Hepatocyte (in vitro differentiated cells): Measurements from ENCODE around the gene CWC27. TPM values are rescaled to one million over a fixed set of nuclear protein-coding genes. Genes with fewer than 3 reads are reported as not detected.
A peak's percentile ranks its signal among the peaks of the same experiment; 100 is the strongest.

Source experiments
- DNase-seq: peaks from one replicate; pipeline ENCODE4 v3.0.0-alpha.2; 2016; ENCODE audit warnings: low spot score
- H2AFZ ChIP-seq: fragments of 200-600 bp; sonication (generic); 2 replicates; pipeline ENCODE4 v1.6.0; 2016; ENCODE audit warnings: antibody characterized with exemption, mild to moderate bottlenecking
- H3K27ac ChIP-seq: fragments of 200-600 bp; sonication (generic); 2 replicates; pipeline ENCODE4 v1.5.1; 2016; ENCODE audit warnings: mild to moderate bottlenecking
- H3K27me3 ChIP-seq: fragments of 200-600 bp; sonication (generic); 2 replicates; pipeline ENCODE4 v1.6.1; 2016
- H3K36me3 ChIP-seq: fragments of 200-600 bp; sonication (generic); replicated peaks from 2 replicates; pipeline ENCODE4 v1.5.1; 2016; ENCODE audit warnings: low read depth; ENCODE audit not compliant: insufficient read depth
- H3K4me1 ChIP-seq: fragments of 200-600 bp; sonication (generic); 2 replicates; pipeline ENCODE4 v1.5.1; 2016; ENCODE audit warnings: mild to moderate bottlenecking, moderate library complexity; ENCODE audit not compliant: insufficient read depth
- H3K4me2 ChIP-seq: fragments of 200-600 bp; sonication (generic); 2 replicates; pipeline ENCODE4 v1.6.0; 2016
- H3K4me3 ChIP-seq: fragments of 200-600 bp; sonication (generic); 2 replicates; pipeline ENCODE4 v1.5.1; 2016; ENCODE audit warnings: mild to moderate bottlenecking
- H3K79me2 ChIP-seq: fragments of 200-600 bp; sonication (generic); 2 replicates; pipeline ENCODE4 v1.6.0; 2017; ENCODE audit warnings: mild to moderate bottlenecking
- H3K9me2 ChIP-seq: fragments of 200-600 bp; sonication (generic); replicated peaks from 2 replicates; pipeline ENCODE4 v1.6.0; 2017; ENCODE audit warnings: mild to moderate bottlenecking; ENCODE audit not compliant: insufficient read depth
- H3K9me3 ChIP-seq: fragments of 200-600 bp; sonication (generic); 2 replicates; pipeline ENCODE4 v1.5.1; 2016; ENCODE audit warnings: low read depth, mild to moderate bottlenecking
- H4K20me1 ChIP-seq: fragments of 200-600 bp; sonication (generic); 2 replicates; pipeline ENCODE4 v1.6.0; 2016; ENCODE audit warnings: mild to moderate bottlenecking; ENCODE audit not compliant: insufficient read depth, poor library complexity, severe bottlenecking
- EZH2 ChIP-seq: fragments of 200-600 bp; sonication (generic); IDR thresholded peaks from 2 replicates; pipeline ENCODE4 v1.6.1; 2016; ENCODE audit warnings: antibody characterized with exemption, mild to moderate bottlenecking, borderline replicate concordance
- EZH2phosphoT487 ChIP-seq: fragments of 200-600 bp; sonication (generic); IDR thresholded peaks from one replicate; pipeline ENCODE4 v1.6.1; 2018; ENCODE audit warnings: antibody characterized with exemption, mild to moderate bottlenecking, low read depth, moderate library complexity; ENCODE audit not compliant: unreplicated experiment, severe bottlenecking
- WGBS: methylation state at CpG from one replicate; pipeline ENCODE4 v1.1.6; 2016; ENCODE audit warnings: low lambda C conversion rate; ENCODE audit errors: missing lambda C conversion rate; 5-methylcytosine and 5-hydroxymethylcytosine counted together
- polyA plus RNA-seq: library from polyadenylated mRNA; unstranded; fragments of >200 nt; fragmentation: Nextera tagmentation; extraction: Ambion mirVana; gene quantifications from 2 replicates; pipeline ENCODE4 v1.2.1, GENCODE V29; 2016
- total RNA-seq: library from RNA; depleted of rRNA; stranded (reverse); fragments of >200 nt; gene quantifications from 2 replicates; pipeline ENCODE4 v1.2.3, GENCODE V29; 2014
- TF ChIP-seq, protein P1 (sequence below): fragments of 200-600 bp; sonication (generic); IDR thresholded peaks from 2 replicates; pipeline ENCODE4 v1.5.1; 2016; ENCODE audit warnings: antibody characterized with exemption, mild to moderate bottlenecking; ENCODE audit not compliant: poor library complexity

Gene CWC27
- total and polyA plus RNA-seq, 2 experiments from 2014 or later, result 15.8 to 32.5 TPM

DNA sequence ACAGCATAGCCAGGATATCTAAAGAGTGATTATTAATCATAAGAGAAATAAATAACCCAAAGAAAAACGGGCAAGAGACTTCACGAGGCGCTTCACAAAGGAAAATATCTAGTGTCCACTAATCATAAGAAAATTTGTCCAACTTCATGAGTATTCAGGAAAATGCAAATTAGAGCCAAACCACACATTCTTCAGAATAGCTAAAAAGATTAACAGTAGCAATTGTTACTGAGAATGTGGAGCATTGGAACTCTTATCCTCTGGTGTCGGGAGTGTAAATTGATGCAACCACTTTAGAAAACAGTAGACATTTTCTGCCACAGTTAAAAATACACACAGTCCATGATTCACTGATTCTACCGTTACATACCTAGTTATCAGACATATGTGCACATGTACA is 145.7 kb downstream of the CWC27 start:
- 97% methylated on average over 5 of the region's 5 CpGs for WGBS
- no peak overlapping the region for H3K27ac ChIP-seq
- no peaks in the 10 kb centered on the region for H4K20me1 ChIP-seq
- no peaks in the 10 kb centered on the region for H3K9me2 ChIP-seq
- TF ChIP-seq EZH2phosphoT487 (no peak), EZH2 (no peak)
- no peaks in the 10 kb centered on the region for H3K27me3 ChIP-seq
- DNase-seq, result no peak
- H3K4me3 ChIP-seq, result no peak overlapping the region
- H3K4me2 ChIP-seq, result no peak overlapping the region
- no peaks in the 10 kb centered on the region for H3K4me1 ChIP-seq
- no peaks in the 10 kb centered on the region for H3K36me3 ChIP-seq
- no peaks in the 10 kb centered on the region for H3K9me3 ChIP-seq
- no peak overlapping the region for H2AFZ ChIP-seq
- no peaks in the 10 kb centered on the region for H3K79me2 ChIP-seq

GRCh38 chr5:64918083-64918482 is 149.4 kb downstream of the CWC27 start:
- no peak for TF ChIP-seq EZH2phosphoT487
- no peak for TF ChIP-seq EZH2
- TF ChIP-seq, protein P1, sequence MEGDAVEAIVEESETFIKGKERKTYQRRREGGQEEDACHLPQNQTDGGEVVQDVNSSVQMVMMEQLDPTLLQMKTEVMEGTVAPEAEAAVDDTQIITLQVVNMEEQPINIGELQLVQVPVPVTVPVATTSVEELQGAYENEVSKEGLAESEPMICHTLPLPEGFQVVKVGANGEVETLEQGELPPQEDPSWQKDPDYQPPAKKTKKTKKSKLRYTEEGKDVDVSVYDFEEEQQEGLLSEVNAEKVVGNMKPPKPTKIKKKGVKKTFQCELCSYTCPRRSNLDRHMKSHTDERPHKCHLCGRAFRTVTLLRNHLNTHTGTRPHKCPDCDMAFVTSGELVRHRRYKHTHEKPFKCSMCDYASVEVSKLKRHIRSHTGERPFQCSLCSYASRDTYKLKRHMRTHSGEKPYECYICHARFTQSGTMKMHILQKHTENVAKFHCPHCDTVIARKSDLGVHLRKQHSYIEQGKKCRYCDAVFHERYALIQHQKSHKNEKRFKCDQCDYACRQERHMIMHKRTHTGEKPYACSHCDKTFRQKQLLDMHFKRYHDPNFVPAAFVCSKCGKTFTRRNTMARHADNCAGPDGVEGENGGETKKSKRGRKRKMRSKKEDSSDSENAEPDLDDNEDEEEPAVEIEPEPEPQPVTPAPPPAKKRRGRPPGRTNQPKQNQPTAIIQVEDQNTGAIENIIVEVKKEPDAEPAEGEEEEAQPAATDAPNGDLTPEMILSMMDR, result no peak

GRCh38 chr5:64921386-64921785 is 152.7 kb downstream of the CWC27 start:
- no peak for DNase-seq
- Histone ChIP-seq H2AFZ (no peak overlapping the region), H3K36me3 (no peaks in the 10 kb centered on the region), H3K9me2 (no peaks in the 10 kb centered on the region), H3K4me2 (no peak overlapping the region), H3K79me2 (no peaks in the 10 kb centered on the region), H4K20me1 (no peaks in the 10 kb centered on the region), H3K4me3 (no peak overlapping the region), H3K27me3 (no peaks in the 10 kb centered on the region), H3K4me1 (no peaks in the 10 kb centered on the region), H3K27ac (no peak overlapping the region), H3K9me3 (peaks cover 6% of the 10 kb centered on the region)
- TF ChIP-seq EZH2phosphoT487 (no peak), EZH2 (no peak)
- TF ChIP-seq, protein P1, result no peak
- WGBS, result 100% methylated on average over 2 of the region's 2 CpGs

More at GRCh38 chr5:64918083-64918482, 149.4 kb downstream of the CWC27 start:
- DNase-seq, result no peak
- no peaks in the 10 kb centered on the region for H3K9me2 ChIP-seq
- no peaks in the 10 kb centered on the region for H3K36me3 ChIP-seq
- no peak overlapping the region for H3K27ac ChIP-seq
- H3K79me2 ChIP-seq, result no peaks in the 10 kb centered on the region
- H3K4me2 ChIP-seq, result no peak overlapping the region
- 96% methylated on average over 1 of the region's 1 CpG for WGBS
- H4K20me1 ChIP-seq, result no peaks in the 10 kb centered on the region
- no peaks in the 10 kb centered on the region for H3K27me3 ChIP-seq
- H2AFZ ChIP-seq, result no peak overlapping the region
- H3K4me1 ChIP-seq, result no peaks in the 10 kb centered on the region
- no peak overlapping the region for H3K4me3 ChIP-seq
- peaks cover 6% of the 10 kb centered on the region for H3K9me3 ChIP-seq

- Histone ChIP-seq H3K9me2 (no peaks in the 10 kb centered on the region), H3K4me2 (no peak overlapping the region), H2AFZ (no peak overlapping the region), H3K4me3 (no peak overlapping the region), H3K36me3 (no peaks in the 10 kb centered on the region), H4K20me1 (no peaks in the 10 kb centered on the region), H3K27me3 (no peaks in the 10 kb centered on the region), H3K9me3 (peaks cover 6% of the 10 kb centered on the region), H3K4me1 (no peaks in the 10 kb centered on the region), H3K27ac (no peak overlapping the region), H3K79me2 (no peaks in the 10 kb centered on the region)
- peak; percentile 5 for DNase-seq
- 74% methylated on average over 6 of the region's 6 CpGs for WGBS
- TF ChIP-seq EZH2phosphoT487, result no peak
- TF ChIP-seq, protein P1, result no peak
- no peak for TF ChIP-seq EZH2
Measured at GRCh38 chr5:64923151-64923685, 154.5 kb downstream of the CWC27 start.
